ENCODE data around the gene CCDC91.

CCDC91 gene

DNA sequence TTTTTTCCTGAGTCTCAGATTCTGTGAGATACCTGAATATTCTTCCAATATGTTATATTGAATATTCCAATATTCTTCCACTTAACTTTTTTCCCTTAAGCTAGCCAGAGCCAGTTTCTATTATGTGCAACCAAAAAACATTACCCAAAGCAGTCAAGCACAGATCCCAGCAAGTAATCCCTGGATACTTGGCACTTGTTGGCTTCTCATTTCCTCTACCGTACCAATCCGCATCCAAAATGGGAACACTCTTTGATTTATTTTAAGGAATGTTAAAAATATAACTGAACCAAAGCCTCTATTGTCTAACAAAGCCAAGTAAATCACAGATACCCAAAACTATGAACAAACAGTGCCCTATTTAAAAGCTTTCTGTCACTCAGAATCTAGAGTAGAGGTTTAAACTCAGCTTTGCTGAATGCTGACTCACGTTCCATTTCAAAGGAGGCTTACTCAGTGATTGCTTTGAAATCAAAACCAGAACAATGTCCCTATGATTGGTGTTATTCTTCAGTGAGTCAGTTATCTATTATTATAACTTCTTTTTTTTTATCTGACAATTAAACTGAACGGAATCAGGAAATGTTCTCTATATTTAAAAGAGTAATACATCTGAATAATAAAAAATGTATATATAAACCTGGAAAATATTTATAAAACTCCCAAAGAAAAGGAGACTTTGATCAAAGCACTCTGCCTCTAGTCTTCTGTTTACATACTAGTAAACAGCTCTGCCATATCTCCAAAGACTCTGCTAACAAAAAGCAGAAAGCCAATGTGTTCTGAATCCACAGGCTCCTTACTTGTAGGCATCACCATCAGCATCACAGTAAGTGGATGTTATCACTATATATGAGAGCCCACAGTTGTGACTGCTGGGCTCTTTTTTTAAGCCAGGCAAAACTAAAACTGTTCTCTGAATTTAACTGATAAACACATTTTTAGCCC lies 360.8 kb downstream of the CCDC91 start:
- DNase-seq: no peak

DNA sequence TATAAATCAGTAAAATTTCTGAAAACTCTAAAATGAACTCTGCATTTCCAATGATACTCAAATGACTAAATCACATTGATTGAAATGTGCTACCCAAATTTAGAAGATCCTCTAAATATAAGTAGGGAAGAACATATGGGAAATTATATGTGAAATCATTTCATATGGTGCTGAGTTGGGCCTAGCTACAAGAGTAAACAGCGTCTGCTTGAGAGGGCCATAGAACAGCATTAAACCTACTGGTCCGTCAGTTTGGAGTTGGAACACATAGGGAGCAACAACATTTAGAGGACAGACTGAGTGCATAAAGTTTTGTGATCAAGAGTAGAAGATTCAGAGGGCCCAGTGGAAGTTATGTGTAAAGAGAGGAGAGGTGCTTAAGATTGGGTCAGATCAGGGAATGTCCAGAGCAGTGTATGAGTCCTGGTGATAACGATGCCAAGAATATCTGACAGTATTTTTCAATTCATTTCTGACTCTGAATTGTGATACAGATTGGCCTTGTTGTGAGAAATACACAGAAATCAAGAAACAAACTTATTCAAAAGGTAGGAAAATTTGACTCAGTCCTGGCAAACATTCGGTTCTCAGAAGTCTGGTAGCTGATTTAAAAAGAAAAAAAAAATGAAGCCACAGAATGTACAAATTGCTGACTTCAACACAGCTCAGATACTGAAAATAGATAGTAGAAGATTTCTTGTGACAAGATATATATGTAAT lies 362.2 kb downstream of the CCDC91 start:
- DNase-seq: no peak

DNA sequence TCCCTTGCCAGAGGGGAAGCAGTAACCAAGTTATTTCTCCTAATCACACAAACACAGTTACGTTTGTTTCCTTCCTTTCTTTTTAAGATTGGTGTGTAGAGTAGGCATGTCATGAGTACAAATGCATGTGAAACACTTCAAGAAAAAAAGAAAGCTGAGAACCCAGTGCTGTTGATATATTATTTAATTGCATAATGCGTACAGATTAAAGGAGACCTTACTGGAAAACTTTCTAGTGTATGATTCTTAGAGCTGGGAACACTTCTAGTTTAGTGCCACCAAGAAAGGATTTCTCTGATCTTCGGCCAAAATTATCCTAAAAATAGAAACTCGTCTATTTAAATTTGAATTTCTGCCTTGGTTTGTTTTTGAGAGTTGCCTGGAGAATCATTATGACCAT lies 365.5 kb downstream of the CCDC91 start:
- DNase-seq: no peak

DNA sequence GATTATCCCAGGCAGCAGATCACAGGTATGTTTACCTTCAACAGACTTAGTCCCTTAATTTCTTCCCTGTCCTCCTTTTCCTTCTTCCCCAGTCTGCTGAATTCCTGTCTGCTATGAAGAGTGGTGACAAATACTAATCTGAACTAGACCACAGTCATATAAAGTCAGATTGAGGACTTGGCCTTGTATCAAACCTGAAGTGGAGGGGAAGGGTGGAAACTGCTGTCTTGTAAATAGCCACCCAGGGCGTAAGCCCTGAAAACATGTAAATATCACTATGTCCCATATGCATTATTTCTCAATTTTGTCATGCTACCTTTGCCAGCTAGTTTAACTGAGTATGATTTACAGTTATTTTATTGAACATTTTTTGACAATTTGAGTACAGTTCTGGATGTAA lies 368.0 kb downstream of the CCDC91 start:
- DNase-seq: no peak

DNA sequence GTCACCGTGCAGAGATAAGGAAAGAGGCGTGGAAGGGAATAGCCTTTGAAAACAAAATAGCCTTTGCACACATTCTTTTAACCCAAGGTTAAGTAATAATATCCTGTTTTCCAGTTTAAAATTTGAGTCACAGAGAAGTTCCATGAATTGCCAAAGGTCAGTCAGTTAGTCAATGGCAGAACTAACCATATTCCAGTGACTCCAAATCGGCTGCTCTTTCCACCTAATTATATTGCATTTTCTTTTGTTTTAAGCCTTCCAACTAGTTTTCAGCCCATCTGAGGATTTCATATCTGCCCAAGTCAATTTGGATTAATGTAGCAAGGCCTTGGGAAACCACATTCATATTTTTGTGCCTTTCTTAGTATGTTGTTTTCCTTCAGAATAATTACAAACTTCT lies 373.0 kb downstream of the CCDC91 start:
- DNase-seq: no peak

DNA sequence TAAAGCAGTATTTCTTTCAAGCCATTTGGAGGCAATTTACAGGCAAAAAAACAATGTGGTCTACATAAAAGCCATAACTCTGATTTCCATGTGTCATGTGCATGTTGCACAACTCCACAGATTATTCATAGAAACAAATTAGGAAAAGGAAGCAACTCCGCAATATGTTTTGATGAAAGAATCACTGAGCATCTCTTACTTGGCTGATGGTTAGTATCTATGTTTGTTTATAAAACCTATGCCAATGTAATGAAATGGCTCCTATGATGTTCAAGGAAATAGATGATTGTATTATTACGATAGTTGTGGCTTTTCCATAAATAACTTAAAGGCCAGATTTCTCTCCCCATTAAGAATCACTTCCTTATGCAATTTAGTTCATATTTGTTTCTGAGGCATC lies 373.7 kb downstream of the CCDC91 start:
- DNase-seq: no peak

DNA sequence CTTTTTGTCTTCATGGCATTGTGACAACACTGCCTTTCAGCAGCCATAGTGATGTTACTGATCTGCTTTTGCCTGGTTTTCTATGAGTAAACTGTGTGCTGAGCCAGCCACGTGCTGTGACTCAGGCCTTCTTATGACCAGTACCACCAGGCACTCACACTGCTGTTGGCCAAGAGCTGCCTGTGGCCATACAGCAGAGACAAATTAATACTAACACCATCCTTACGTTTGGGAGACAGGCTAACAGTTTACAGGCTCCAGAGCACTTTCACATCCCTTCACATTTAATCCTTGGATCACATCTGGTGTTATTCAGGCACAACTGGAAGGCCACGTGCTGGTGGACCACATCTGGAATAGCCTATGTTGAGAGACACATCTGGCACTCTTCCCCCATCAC lies 377.9 kb downstream of the CCDC91 start:
- DNase-seq: no peak

DNA sequence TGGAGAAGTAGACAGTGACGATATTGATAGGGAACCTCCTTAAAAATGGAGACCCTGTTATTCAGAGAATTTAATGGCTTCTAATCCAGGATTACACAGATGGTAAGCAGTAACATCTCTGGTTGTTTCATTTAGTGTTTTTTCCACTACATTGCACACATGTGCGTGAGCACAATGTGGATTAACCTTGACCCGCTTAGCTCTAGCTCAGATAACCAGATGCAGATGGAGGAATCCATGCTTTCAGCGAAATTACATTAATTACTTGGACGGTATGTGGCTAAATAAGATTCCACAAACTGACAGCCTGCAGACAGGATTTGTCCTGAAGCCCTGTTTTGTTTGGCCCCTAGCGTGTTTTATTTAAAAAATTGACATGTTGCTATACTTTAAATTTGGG lies 378.4 kb downstream of the CCDC91 start:
- no peak for DNase-seq

DNA sequence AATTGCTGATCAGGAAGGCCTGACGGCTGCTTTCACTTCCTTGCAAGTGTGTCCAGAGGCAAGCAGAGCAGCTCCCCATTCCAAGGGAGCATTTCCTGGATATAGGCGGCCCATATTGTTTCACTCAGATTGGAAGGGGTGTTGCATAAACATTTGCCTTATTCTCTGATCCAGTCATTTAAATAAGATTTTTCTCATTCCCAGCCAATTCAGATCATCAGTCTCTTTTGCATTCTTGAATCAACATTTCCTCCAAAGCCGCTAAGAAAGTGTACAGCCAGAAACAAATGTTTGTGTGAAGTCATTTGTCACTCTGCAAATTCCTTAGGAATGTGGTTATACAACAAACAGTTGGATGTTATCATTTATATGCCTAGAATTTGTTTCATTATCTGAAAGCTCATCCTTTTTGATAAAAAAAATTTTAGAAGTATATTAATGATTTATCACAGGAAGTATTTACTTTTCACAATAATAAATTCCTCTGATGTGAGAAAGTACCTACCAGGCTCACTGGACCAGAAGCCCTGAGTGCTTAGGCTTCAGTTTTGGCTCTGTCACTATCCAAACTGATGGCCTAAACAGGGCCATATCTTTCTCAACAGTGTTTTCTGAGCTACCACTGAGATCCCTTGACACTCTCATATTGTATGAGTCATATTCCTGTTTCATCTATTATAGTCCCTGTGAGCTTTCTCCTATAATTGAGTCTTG lies 379.6 kb downstream of the CCDC91 start:
- no peak for DNase-seq

DNA sequence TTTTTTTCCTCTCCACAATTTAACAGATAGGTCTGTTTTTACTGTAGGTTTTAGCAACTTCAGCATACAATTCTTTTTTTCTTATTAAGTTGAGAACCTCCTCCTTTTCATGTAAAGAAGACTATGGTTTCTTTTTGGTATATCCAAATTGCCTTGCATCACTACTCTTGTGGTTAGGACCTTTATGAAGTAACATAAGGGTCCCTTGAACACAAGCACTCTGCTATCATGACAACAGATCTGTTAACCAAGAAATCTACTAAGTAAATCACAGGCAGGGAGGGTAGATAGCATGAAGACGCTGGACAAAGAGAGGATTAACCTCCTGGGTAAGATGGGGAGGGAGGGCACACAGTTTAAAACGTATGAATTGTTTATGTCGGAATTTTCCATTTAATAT lies 380.6 kb downstream of the CCDC91 start:
- no peak for DNase-seq

DNA sequence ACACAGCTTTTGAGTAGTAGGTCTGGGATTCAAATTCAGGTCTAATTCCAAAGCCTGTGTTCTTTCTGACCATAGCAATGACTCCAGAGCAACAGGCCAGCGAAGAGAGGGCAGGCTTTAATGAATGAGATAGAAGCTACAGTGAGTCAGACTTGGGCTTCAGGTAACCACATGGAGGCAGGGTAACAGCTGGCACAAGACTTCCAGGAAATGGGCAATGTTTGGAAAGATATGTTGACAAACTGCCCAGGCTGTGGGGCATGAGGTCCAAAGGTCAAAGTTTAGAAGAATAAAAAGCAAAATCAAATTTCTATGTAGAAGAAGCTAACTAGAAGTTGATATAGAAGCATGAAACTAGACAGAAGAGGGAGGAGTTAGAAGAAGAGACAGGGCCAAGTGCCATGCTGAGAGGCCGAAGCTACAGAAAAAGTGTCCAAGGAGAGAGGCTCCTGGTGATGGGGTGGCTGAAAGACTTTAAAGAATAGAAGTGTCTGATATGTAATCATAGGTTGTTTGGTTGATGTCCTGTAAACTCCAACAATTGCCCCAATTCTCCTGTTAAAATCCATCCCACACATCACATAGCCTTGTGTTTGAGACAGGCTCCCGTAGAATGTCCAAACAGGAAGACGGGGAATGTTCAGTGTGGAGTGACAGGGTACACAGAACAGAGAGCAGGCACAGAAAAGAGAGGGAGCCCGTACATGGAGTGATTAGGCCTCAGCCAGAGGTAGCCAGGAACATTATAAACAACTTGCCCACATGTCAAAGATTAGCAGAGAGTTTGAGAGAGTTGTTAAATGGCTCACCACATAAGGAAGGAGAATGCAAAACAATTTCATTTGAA lies 384.7 kb downstream of the CCDC91 start:
- no peak for DNase-seq

DNA sequence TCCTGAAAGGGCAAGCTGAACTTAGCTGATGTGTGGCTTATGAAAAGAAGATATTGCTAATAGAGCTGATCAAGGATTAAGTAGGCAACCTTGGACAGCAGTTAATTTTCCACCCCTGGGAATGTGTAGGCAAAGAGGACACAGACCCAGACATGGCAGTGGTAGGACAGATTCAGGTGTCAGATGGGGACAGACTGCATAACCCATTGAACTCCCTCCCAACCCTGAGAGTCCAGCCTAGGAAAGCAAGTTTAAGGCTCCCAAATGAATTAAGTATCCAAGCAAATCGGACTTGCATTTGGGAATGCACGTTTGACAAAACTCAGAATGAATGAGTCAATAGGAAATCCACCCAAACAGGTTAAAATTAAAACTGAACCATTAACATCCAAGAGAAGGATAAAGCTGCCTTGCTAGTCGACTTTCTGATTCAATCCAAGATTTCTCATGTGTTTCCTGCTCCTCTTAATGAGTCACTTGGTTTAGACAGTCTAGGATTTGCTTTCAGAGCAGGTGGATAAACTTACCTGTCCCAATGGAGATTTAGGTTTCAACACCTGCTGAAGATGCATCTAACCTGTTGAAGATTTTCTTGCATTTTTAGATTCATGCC lies 385.4 kb downstream of the CCDC91 start:
- no peak for DNase-seq

DNA sequence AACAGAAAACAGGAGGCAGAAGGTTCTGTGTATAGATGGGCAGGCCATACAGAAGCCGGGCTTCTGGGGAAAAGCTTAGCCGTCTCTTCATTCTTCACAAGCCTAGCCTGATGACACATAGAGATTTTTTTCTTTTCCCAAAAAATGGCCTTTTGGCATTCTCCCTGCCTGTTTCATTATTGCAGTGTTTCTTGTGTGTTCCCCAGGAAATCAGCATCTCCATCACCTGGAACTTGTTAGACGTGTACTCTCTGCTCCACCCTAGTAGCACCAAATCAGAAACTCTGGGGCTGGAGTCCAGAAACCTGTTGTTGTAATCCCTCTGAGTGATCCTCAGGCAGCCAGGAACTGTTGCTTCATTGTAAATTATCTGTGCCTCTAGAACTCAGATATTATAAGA lies 388.1 kb downstream of the CCDC91 start:
- no peak for DNase-seq

DNA sequence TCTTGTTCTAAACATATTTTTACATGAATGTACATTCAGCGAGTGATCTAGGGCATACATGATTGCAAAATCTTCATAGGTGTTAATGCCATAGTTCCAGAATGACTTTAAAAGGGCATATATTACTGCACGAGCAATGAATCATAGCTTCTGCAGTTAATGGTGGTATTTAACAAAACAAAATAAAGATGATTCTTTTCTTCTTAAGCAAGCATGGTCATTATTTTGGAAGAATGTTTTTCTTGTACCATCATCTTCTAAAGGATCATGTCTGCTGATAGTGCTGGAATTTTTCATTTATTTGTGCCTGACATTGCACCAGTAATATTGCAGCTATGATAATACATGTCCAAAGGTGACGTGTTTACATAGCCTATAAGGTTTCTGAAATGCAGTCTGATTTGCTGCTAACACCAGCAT lies 388.6 kb downstream of the CCDC91 start:
- DNase-seq: no peak

DNA sequence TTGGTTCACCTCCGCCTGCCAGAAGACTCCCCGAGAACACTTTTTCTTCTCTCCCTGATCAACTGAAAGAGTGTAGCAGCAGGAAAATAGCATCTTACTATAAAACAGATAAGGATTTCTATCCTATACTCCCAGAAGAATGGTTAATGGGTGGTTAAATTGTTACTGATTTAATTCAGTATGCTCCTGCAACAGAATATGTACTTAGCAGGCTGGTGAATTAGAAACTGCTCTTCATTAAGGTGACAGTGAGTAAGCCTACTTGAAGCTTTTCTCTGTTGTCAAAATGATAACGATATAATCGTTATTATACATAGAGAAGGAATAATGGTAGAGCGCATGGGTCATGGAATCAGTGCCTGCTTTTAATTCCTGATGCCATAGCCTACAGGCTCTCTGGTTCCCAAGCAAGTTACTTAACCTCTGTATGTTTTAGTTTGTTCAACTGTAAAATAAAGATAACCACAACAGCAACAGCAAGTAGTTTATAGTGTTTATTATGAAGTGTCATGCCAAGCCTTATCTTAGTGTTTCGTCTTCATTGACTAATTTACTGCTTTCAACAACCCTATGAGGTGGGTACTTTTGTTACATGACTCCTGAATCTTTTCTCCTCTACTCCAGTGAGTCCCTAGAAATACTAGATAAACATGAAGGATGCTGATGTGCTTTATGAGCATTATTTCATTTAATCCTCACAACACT lies 392.6 kb downstream of the CCDC91 start:
- no peak for DNase-seq

DNA sequence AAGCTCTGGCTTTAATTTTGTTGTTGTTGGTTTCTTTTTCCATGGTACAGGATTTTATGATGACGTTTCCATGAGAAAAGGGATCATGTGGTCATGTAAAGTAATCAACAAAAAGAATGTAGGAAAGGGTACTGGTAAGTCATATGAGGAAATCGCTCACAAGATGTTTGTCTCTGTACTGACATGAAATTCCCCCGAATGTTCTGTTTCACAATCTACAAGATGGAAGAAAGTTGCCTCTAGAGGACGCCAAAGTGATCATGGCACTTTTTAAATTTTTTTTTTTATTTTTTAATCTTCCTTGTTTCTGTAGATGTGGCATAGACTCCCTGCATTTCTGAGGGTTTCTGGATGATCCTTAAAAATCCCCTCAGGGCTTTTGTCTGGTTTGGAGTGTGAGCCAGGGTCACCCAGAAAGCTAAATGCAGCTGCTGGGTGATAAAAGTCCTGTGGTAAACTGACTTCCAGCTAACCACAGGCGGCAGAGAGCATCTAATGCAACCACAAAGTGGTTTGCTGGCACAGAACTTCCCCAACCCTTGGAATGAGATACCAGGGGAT lies 393.5 kb downstream of the CCDC91 start:
- DNase-seq: no peak

DNA sequence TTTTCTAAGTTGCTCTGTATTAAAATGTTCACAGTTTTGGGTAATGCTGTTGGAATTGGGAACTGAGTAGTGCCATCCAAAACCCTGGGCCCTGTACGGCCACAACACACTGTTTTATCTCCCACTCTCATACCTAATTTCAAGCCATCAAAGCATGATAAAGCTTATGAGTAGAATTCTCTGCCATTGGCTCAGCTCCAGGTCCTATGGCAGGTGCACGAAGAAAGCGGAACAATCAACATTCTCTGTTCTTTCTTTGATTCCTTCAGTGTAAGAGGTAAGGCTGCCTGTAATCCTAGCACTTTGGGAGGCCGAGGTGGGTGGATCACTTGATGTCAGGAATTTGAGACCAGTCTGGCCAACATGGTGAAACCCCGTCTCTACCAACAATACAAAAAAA lies 394.9 kb downstream of the CCDC91 start:
- DNase-seq: no peak

DNA sequence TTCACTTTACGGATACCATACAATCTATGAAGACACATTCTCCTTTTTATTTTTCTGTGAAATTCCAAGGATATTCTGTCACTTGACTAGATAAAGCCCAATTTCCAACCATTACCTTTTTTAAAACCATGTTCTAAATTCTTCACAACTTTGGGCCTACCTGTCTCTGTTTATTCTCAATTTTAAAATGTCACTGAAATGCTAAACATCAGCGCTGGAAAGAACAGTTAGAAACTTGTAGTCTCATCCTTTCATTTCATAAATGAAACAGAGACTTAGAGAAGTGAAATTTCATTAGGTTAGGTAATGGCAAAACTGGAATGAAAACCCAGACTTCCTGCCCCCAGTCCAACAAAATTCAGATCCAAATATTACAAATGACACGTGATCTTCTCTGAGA lies 396.2 kb downstream of the CCDC91 start:
- DNase-seq: no peak

DNA sequence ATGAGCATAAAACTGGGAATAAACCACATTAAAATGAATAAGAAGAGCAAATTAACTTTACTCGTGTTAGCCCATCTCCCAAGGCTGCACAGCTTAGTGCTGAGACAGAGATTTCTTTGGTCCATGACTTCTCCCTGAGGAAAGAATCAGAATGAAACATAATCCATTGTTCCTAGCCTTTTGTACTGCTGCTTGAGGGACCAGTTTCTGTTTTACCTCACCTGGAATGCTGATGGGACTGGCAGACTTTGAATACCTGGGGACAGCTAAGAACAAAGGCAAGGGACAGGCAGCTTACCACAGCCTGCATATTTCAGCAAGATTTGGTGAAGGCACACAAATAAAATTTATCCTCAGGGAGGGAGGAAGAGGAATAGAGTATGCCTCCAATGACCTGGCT lies 401.6 kb downstream of the CCDC91 start:
- DNase-seq: no peak

Measured in NCI-H1048 (cell line).